ENCODE measurements around the gene OR2T35. TPM values are rescaled to one million over a fixed set of nuclear protein-coding genes. Genes with fewer than 3 reads are reported as not detected.

Gene OR2T35
- total and polyA plus RNA-seq, 12 donors, result not detected

- Histone ChIP-seq H3K4me1 (replicated peaks in 1 of 2) (no peaks in the 10 kb centered on the region), H3K9me3 (replicated peaks in 1 of 3) (no peaks in the 10 kb centered on the region), H3K27ac (no peak overlapping the region), H3K36me3 (replicated peaks in 1 of 2) (no peaks in the 10 kb centered on the region), H3K4me3 (no peak overlapping the region), H3K27me3 (no peaks in the 10 kb centered on the region)
- intact Hi-C loops (cut with DNase I), result no loop called here
- no peak for DNase-seq
- WGBS, 4 donors, result 76 to 79% (median 78%) methylated on average over 3 of the region's 3 CpGs
- TF ChIP-seq, protein P1, sequence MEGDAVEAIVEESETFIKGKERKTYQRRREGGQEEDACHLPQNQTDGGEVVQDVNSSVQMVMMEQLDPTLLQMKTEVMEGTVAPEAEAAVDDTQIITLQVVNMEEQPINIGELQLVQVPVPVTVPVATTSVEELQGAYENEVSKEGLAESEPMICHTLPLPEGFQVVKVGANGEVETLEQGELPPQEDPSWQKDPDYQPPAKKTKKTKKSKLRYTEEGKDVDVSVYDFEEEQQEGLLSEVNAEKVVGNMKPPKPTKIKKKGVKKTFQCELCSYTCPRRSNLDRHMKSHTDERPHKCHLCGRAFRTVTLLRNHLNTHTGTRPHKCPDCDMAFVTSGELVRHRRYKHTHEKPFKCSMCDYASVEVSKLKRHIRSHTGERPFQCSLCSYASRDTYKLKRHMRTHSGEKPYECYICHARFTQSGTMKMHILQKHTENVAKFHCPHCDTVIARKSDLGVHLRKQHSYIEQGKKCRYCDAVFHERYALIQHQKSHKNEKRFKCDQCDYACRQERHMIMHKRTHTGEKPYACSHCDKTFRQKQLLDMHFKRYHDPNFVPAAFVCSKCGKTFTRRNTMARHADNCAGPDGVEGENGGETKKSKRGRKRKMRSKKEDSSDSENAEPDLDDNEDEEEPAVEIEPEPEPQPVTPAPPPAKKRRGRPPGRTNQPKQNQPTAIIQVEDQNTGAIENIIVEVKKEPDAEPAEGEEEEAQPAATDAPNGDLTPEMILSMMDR (IDR thresholded peaks at IDR 0.05), result no peak
- no peak for TF ChIP-seq POLR2A (IDR thresholded peaks at IDR 0.05)
Measured at GRCh38 chr1:248589334-248589733, 55.7 kb downstream of the OR2T35 start.

Small RNA genes within 50 kb of the gene (small RNA-seq; reads per million reads assigned to genes)
- 0 reads per million in 2 donors for gene RF00019

Other genes starting within 250 kb of the OR2T35 start
- not detected for gene OR2T1, start 242.2 kb downstream of the OR2T35 start, total RNA-seq
- gene OR2T1, start 242.2 kb downstream of the OR2T35 start, polyA plus RNA-seq, result not detected
- not detected for gene OR2T2, start 199.6 kb downstream of the OR2T35 start, total RNA-seq
- not detected for gene OR2T2, start 199.6 kb downstream of the OR2T35 start, polyA plus RNA-seq
- gene OR2T3, start 171.9 kb downstream of the OR2T35 start, total RNA-seq, result not detected
- not detected for gene OR2T3, start 171.9 kb downstream of the OR2T35 start, polyA plus RNA-seq
- gene OR2T5, start 156.7 kb downstream of the OR2T35 start, total RNA-seq, result not detected
- gene OR2T5, start 156.7 kb downstream of the OR2T35 start, polyA plus RNA-seq, result not detected
- gene OR2G6, start 137.2 kb downstream of the OR2T35 start, total RNA-seq, result not detected
- gene OR2G6, start 137.2 kb downstream of the OR2T35 start, polyA plus RNA-seq, result not detected
- gene OR2T29, start 82.5 kb downstream of the OR2T35 start, total RNA-seq, result not detected
- not detected for gene OR2T29, start 82.5 kb downstream of the OR2T35 start, polyA plus RNA-seq
- gene OR2T34, start 70.5 kb downstream of the OR2T35 start, total RNA-seq, result not detected
- not detected for gene OR2T34, start 70.5 kb downstream of the OR2T35 start, polyA plus RNA-seq
- not detected for gene OR2T10, start 47.6 kb downstream of the OR2T35 start, total RNA-seq
- gene OR2T10, start 47.6 kb downstream of the OR2T35 start, polyA plus RNA-seq, result not detected
- not detected for gene OR2T11, start 10.2 kb downstream of the OR2T35 start, total RNA-seq
- not detected for gene OR2T11, start 10.2 kb downstream of the OR2T35 start, polyA plus RNA-seq
- not detected for gene OR2T27, start 10.2 kb upstream of the OR2T35 start, total RNA-seq
- gene OR2T27, start 10.2 kb upstream of the OR2T35 start, polyA plus RNA-seq, result not detected
- gene OR14I1, start 57.5 kb upstream of the OR2T35 start, total RNA-seq, result not detected
- gene OR14I1, start 57.5 kb upstream of the OR2T35 start, polyA plus RNA-seq, result not detected
- gene LYPD8, start 110.5 kb upstream of the OR2T35 start, total RNA-seq, result not detected
- gene LYPD8, start 110.5 kb upstream of the OR2T35 start, polyA plus RNA-seq, result under 1 TPM in 1 of 3 donors, not detected in 2; 0.13 TPM
- gene SH3BP5L, start 180.6 kb upstream of the OR2T35 start, total RNA-seq, result 10 to 100 TPM; 19.3 to 36.9 (median 27.1) TPM
- 10 to 100 TPM; 15.4 to 29.2 (median 16.9) TPM for gene SH3BP5L, start 180.6 kb upstream of the OR2T35 start, polyA plus RNA-seq
- gene ZNF672, start 192.9 kb upstream of the OR2T35 start, total RNA-seq, result 10 to 100 TPM; 16.2 to 47.5 (median 30.0) TPM
- gene ZNF672, start 192.9 kb upstream of the OR2T35 start, polyA plus RNA-seq, result 10 to 100 TPM in 2 of 3 donors, 1 to 10 TPM in 1; 9.5 to 14.8 (median 12.5) TPM
- gene ZNF692, start 213.8 kb upstream of the OR2T35 start, total RNA-seq, result 10 to 100 TPM; 11.5 to 70.2 (median 27.8) TPM
- 100 to 1,000 TPM in 2 of 3 donors, 10 to 100 TPM in 1; 10.3 to 366 (median 155) TPM for gene ZNF692, start 213.8 kb upstream of the OR2T35 start, polyA plus RNA-seq

Data from adrenal gland (tissue), 12 donors.